ENCODE results near the gene CREB3L2.

The CREB3L2 gene

GRCh38 chr7:137898839-137899721 is 102.8 kb downstream of the CREB3L2 start:
- peak; percentile 72 to 80 for DNase-seq (ENCODE audit: low read depth in 2 of 2)

GRCh38 chr7:137895301-137896221 is 106.3 kb downstream of the CREB3L2 start:
- no peak for DNase-seq (ENCODE audit: low read depth in 2 of 2)

GRCh38 chr7:137893143-137893742 is 108.6 kb downstream of the CREB3L2 start:
- DNase-seq (ENCODE audit: low read depth in 2 of 2) = no peak

GRCh38 chr7:137891016-137891655 is 110.8 kb downstream of the CREB3L2 start:
- no peak for DNase-seq (ENCODE audit: low read depth in 2 of 2)

- DNase-seq (ENCODE audit: low read depth in 2 of 2) = no peak
These were observed 111.4 kb downstream of the CREB3L2 start for GRCh38 chr7:137890449-137890921.

- DNase-seq (ENCODE audit: low read depth in 2 of 2) = no peak
These were observed 113.6 kb downstream of the CREB3L2 start for GRCh38 chr7:137888241-137888640.

GRCh38 chr7:137886746-137887145 is 115.1 kb downstream of the CREB3L2 start:
- DNase-seq (ENCODE audit: low read depth in 2 of 2) = no peak

- no peak for DNase-seq (ENCODE audit: low read depth in 2 of 2)
These were observed 115.6 kb downstream of the CREB3L2 start for GRCh38 chr7:137886281-137886680.

- DNase-seq (ENCODE audit: low read depth in 2 of 2) = no peak
These were observed 116.2 kb downstream of the CREB3L2 start for GRCh38 chr7:137885678-137886077.

- no peak for DNase-seq (ENCODE audit: low read depth in 2 of 2)
These were observed 119.1 kb downstream of the CREB3L2 start for GRCh38 chr7:137882806-137883205.

- no peak for DNase-seq (ENCODE audit: low read depth in 2 of 2)
These were observed 119.6 kb downstream of the CREB3L2 start for GRCh38 chr7:137882261-137882668.

GRCh38 chr7:137881607-137882260 is 120.2 kb downstream of the CREB3L2 start:
- no peak for DNase-seq (ENCODE audit: low read depth in 2 of 2)

GRCh38 chr7:137880432-137880831 is 121.5 kb downstream of the CREB3L2 start:
- DNase-seq (ENCODE audit: low read depth in 2 of 2) = no peak

GRCh38 chr7:137879357-137880158 is 122.3 kb downstream of the CREB3L2 start:
- DNase-seq (ENCODE audit: low read depth in 2 of 2) = no peak

GRCh38 chr7:137878333-137878961 is 123.4 kb downstream of the CREB3L2 start:
- DNase-seq (ENCODE audit: low read depth in 2 of 2) = no peak

- DNase-seq (ENCODE audit: low read depth in 2 of 2) = no peak
These were observed 124.7 kb downstream of the CREB3L2 start for GRCh38 chr7:137877027-137877675.

GRCh38 chr7:137875746-137876145 is 126.1 kb downstream of the CREB3L2 start:
- no peak for DNase-seq (ENCODE audit: low read depth in 2 of 2)

GRCh38 chr7:137873979-137874777 is 127.7 kb downstream of the CREB3L2 start:
- DNase-seq (ENCODE audit: low read depth in 2 of 2) = no peak
